Liver (tissue), 9 donors: Measurements from ENCODE around the gene GTF2H1. TPM values are rescaled to one million over a fixed set of nuclear protein-coding genes. Genes with fewer than 3 reads are reported as not detected.
"Not testable (repeated sequence)": the region's sequence is repeated elsewhere in the genome, so short reads cannot be mapped to it uniquely, and the experiment has no call there.

ENCODE experiments used
- DNase-seq: peaks from one replicate; pipeline ENCODE4 v3.0.0-alpha.2; 2017; ENCODE audit warnings: low spot score
- H3K27ac ChIP-seq, 2 donors: one replicate each; pipeline ENCODE4 v1.7.0; 2013; ENCODE audit warnings: inconsistent platforms in 2 of 2, low read length in 2 of 2, control low read depth in 1 of 2, low read depth in 1 of 2, mild to moderate bottlenecking in 1 of 2
- H3K27me3 ChIP-seq, 4 donors: one replicate each; pipeline versions ENCODE4 v1.6.1 to v1.7.0; 2013; ENCODE audit warnings: low read length in 3 of 4, inconsistent platforms in 1 of 4, mild to moderate bottlenecking in 1 of 4, moderate library complexity in 1 of 4; ENCODE audit not compliant: control insufficient read depth in 4 of 4, insufficient read depth in 4 of 4
- H3K36me3 ChIP-seq, 4 donors: one replicate each; pipeline versions ENCODE4 v1.6.1 to v1.7.0; 2013; ENCODE audit warnings: low read length in 3 of 4, mild to moderate bottlenecking in 3 of 4, low read depth in 1 of 4, moderate library complexity in 1 of 4; ENCODE audit not compliant: control insufficient read depth in 4 of 4, insufficient read depth in 3 of 4
- H3K4me1 ChIP-seq, 4 donors: one replicate each; pipeline versions ENCODE4 v1.6.1 to v1.7.0; 2013; ENCODE audit warnings: low read length in 3 of 4, mild to moderate bottlenecking in 3 of 4, moderate library complexity in 1 of 4; ENCODE audit not compliant: control insufficient read depth in 4 of 4, insufficient read depth in 4 of 4
- H3K4me3 ChIP-seq, 3 donors: one replicate each; pipeline versions ENCODE4 v1.6.1 to v1.7.0; 2013; ENCODE audit warnings: low read length in 3 of 3, control low read depth in 1 of 3, low read depth in 1 of 3, mild to moderate bottlenecking in 1 of 3
- H3K9ac ChIP-seq, 2 donors: one replicate each; pipeline ENCODE4 v1.7.0; 2013; ENCODE audit warnings: low read length in 2 of 2, mild to moderate bottlenecking in 2 of 2, moderate library complexity in 2 of 2, control low read depth in 1 of 2, low read depth in 1 of 2
- H3K9me3 ChIP-seq, 4 donors: one replicate each; pipeline versions ENCODE4 v1.6.1 to v1.7.0; 2013; ENCODE audit warnings: low read length in 3 of 4; ENCODE audit not compliant: control insufficient read depth in 4 of 4
- ATF3 ChIP-seq: IDR thresholded peaks from 2 replicates; pipeline ENCODE4 v1.6.1; 2016; ENCODE audit warnings: antibody characterized with exemption
- CTCF ChIP-seq: fragments of 150-350 bp; IDR thresholded peaks from 2 replicates; pipeline ENCODE4 v1.5.1; 2017; ENCODE audit warnings: improper control_type of control experiment, low read depth, low read length; ENCODE audit not compliant: missing input control
- FOXA1 ChIP-seq: IDR thresholded peaks from 2 replicates; pipeline ENCODE4 v1.6.1; 2016; ENCODE audit warnings: antibody characterized with exemption
- HNF4A ChIP-seq, 2 donors: conservative IDR thresholded peaks; 2 replicates each; pipeline ENCODE4 v1.6.1; 2016; ENCODE audit warnings: antibody characterized with exemption in 2 of 2, mild to moderate bottlenecking in 2 of 2
- HNF4G ChIP-seq: IDR thresholded peaks from 2 replicates; pipeline ENCODE4 v1.6.1; 2016; ENCODE audit warnings: antibody characterized with exemption
- JUND ChIP-seq, 2 donors: IDR thresholded peaks; 2 replicates each; pipeline ENCODE4 v1.6.1; 2016; ENCODE audit warnings: antibody characterized with exemption in 2 of 2
- MAX ChIP-seq: IDR thresholded peaks from 2 replicates; pipeline ENCODE4 v1.6.1; 2016; ENCODE audit warnings: antibody characterized with exemption
- NR2F2 ChIP-seq: IDR thresholded peaks from 2 replicates; pipeline ENCODE4 v1.6.1; 2016; ENCODE audit warnings: antibody characterized with exemption
- RAD21 ChIP-seq, 2 donors: IDR thresholded peaks; 2 replicates each; pipeline ENCODE4 v1.6.1; 2016; ENCODE audit warnings: antibody characterized with exemption in 2 of 2, mild to moderate bottlenecking in 2 of 2
- REST ChIP-seq: IDR thresholded peaks from 2 replicates; pipeline ENCODE4 v1.6.1; 2016; ENCODE audit warnings: antibody characterized with exemption, mild to moderate bottlenecking
- RXRA ChIP-seq, 2 donors: IDR thresholded peaks; 2 replicates each; pipeline ENCODE4 v1.6.1; 2017 to 2018; ENCODE audit warnings: antibody characterized with exemption in 2 of 2, mild to moderate bottlenecking in 1 of 2
- SP1 ChIP-seq: IDR thresholded peaks from 2 replicates; pipeline ENCODE4 v1.6.1; 2018; ENCODE audit warnings: antibody characterized with exemption, mild to moderate bottlenecking
- TAF1 ChIP-seq: conservative IDR thresholded peaks from 2 replicates; pipeline ENCODE4 v1.6.1; 2016; ENCODE audit warnings: antibody characterized with exemption, mild to moderate bottlenecking
- ZBTB33 ChIP-seq: IDR thresholded peaks from 2 replicates; pipeline ENCODE4 v1.6.1; 2016; ENCODE audit warnings: antibody characterized with exemption
- WGBS: extraction: QIAGEN DNeasy Blood & Tissue Kit; methylation state at CpG from one replicate; pipeline ENCODE4 v1.1.7; 2013; 5-methylcytosine and 5-hydroxymethylcytosine counted together
- polyA plus RNA-seq, 2 donors: library from polyadenylated mRNA; stranded (reverse) in 1 of 2; unstranded in 1 of 2; fragments of 200-250 nt in 1 of 2; fragments of >200 nt in 1 of 2; fragmentation: Nextera tagmentation in 1 of 2; extraction: Ambion mirVana in 1 of 2; gene quantifications; one replicate each; pipeline versions ENCODE4 v1.2.1 to v1.2.3, GENCODE V29; 2013 to 2015
- total RNA-seq, 2 donors: library from RNA; depleted of rRNA; stranded (reverse); fragments of >200 nt; gene quantifications; one replicate each; pipeline ENCODE4 v1.2.3, GENCODE V29; 2014
- donor health status: healthy.
- donor health status: healthy.
- donor health status: healthy.
- donor health status: healthy.
- donor health status: healthy.

GTF2H1 gene
- total and polyA plus RNA-seq, 4 donors: 11.9 to 37.7 (median 18.7) TPM

- TF ChIP-seq REST (peak; percentile 77), HNF4G (peak; percentile 94), ATF3 (peak; percentile 69), RAD21 (IDR thresholded peaks at IDR 0.05) (peak; percentile 53 to 63), SP1 (peak; percentile 98)
Measured at GRCh38 chr11:18395735-18396504, 73.6 kb downstream of the GTF2H1 start (continued).

GRCh38 chr11:18397921-18398320, 75.6 kb downstream of the GTF2H1 start:
- Histone ChIP-seq H3K36me3 (peaks cover 13 to 55% (median 49%) of the 10 kb centered on the region in 4 donors), H3K9me3 (no peaks in the 10 kb centered on the region), H3K27me3 (no peaks in the 10 kb centered on the region), H3K27ac (no peak overlapping the region), H3K4me3 (no peak overlapping the region), H3K9ac (no peak overlapping the region), H3K4me1 (peaks cover 0 to 13% (median 5%) of the 10 kb centered on the region in 4 donors)
- WGBS: 94% methylated on average over 3 of the region's 3 CpGs
- DNase-seq: no peak
- TF ChIP-seq JUND (IDR thresholded peaks at IDR 0.05) (no peak), REST (no peak), HNF4G (no peak), RAD21 (IDR thresholded peaks at IDR 0.05) (no peak), RXRA (IDR thresholded peaks at IDR 0.05) (no peak), FOXA1 (no peak), NR2F2 (no peak), TAF1 (no peak), CTCF (no peak), SP1 (no peak), ATF3 (no peak), HNF4A (conservative IDR thresholded peaks at IDR 0.05) (no peak), MAX (no peak), ZBTB33 (no peak)

- H3K36me3 ChIP-seq: peaks cover 15 to 85% (median 74%) of the 10 kb centered on the region in 4 donors
- H3K27me3 ChIP-seq, DNase-seq, H3K27ac ChIP-seq, H3K9me3 ChIP-seq, H3K4me1 ChIP-seq, H3K4me3 ChIP-seq, H3K9ac ChIP-seq: not testable (repeated sequence)
- WGBS: 92% methylated on average over 9 of the region's 9 CpGs
Measured at GRCh38 chr11:18401077-18401476, 78.7 kb downstream of the GTF2H1 start.
